ENCODE data around the gene RPGRIP1L. TPM values are rescaled to one million over a fixed set of nuclear protein-coding genes. Genes with fewer than 3 reads are reported as not detected.

RPGRIP1L gene
- total RNA-seq, 3 donors from 2014 or later, result 2.1 to 5.3 (median 3.8) TPM

- ATAC-seq, result peak; percentile 85
- Histone ChIP-seq H3K9me3 (no peaks in the 10 kb centered on the region), H3K4me3 (no peak overlapping the region), H3K36me3 (ENCODE audit: low read depth) (no peaks in the 10 kb centered on the region), H3K4me1 (ENCODE audit: low read depth) (no peaks in the 10 kb centered on the region)
- DNase-seq, result peak in 1 of 3 donors; percentile 15
- TF ChIP-seq CTCF (IDR thresholded peaks at IDR 0.05), result no peak
- intact Hi-C loops (cut with DNase I, micrococcal nuclease), result no loop called here
Measured at GRCh38 chr16:53612003-53612402, 91.7 kb downstream of the RPGRIP1L start.

- Histone ChIP-seq H3K9me3 (no peaks in the 10 kb centered on the region), H3K36me3 (ENCODE audit: low read depth) (no peaks in the 10 kb centered on the region), H3K4me1 (ENCODE audit: low read depth) (no peaks in the 10 kb centered on the region), H3K4me3 (no peak overlapping the region)
- intact Hi-C loops (cut with DNase I, micrococcal nuclease), result no loop called here
- ATAC-seq (peak; percentile 35), DNase-seq (peak in 1 of 3 donors; percentile 15)
- no peak for TF ChIP-seq CTCF (IDR thresholded peaks at IDR 0.05)
Measured at GRCh38 chr16:53611179-53611696, 92.4 kb downstream of the RPGRIP1L start.

GRCh38 chr16:53609536-53609935, 94.1 kb downstream of the RPGRIP1L start:
- H3K4me1 ChIP-seq (ENCODE audit: low read depth), result no peaks in the 10 kb centered on the region
- DNase-seq, result no peak
- no peak for ATAC-seq
- H3K4me3 ChIP-seq, result no peak overlapping the region
- H3K36me3 ChIP-seq (ENCODE audit: low read depth), result no peaks in the 10 kb centered on the region
- H3K9me3 ChIP-seq, result no peaks in the 10 kb centered on the region
- intact Hi-C loops (cut with DNase I, micrococcal nuclease), result no loop called here
- TF ChIP-seq CTCF (IDR thresholded peaks at IDR 0.05), result no peak

GRCh38 chr16:53608094-53608493, 95.6 kb downstream of the RPGRIP1L start:
- Histone ChIP-seq H3K9me3 (no peaks in the 10 kb centered on the region), H3K36me3 (ENCODE audit: low read depth) (no peaks in the 10 kb centered on the region), H3K4me3 (no peak overlapping the region), H3K4me1 (ENCODE audit: low read depth) (no peaks in the 10 kb centered on the region)
- no peak for ATAC-seq
- no peak for TF ChIP-seq CTCF (IDR thresholded peaks at IDR 0.05)
- DNase-seq, result no peak
- intact Hi-C loops (cut with DNase I, micrococcal nuclease), result no loop called here

GRCh38 chr16:53605831-53606400, 97.7 kb downstream of the RPGRIP1L start:
- intact Hi-C loops (cut with DNase I, micrococcal nuclease), result no loop called here
- DNase-seq (no peak), ATAC-seq (no peak)
- Histone ChIP-seq H3K9me3 (no peaks in the 10 kb centered on the region), H3K4me1 (ENCODE audit: low read depth) (no peaks in the 10 kb centered on the region), H3K36me3 (ENCODE audit: low read depth) (no peaks in the 10 kb centered on the region), H3K4me3 (no peak overlapping the region)
- no peak for TF ChIP-seq CTCF (IDR thresholded peaks at IDR 0.05)

GRCh38 chr16:53605356-53605755, 98.3 kb downstream of the RPGRIP1L start:
- DNase-seq (no peak), ATAC-seq (no peak)
- H3K36me3 ChIP-seq (ENCODE audit: low read depth), result no peaks in the 10 kb centered on the region
- no peaks in the 10 kb centered on the region for H3K9me3 ChIP-seq
- no peak overlapping the region for H3K4me3 ChIP-seq
- no peaks in the 10 kb centered on the region for H3K4me1 ChIP-seq (ENCODE audit: low read depth)
- intact Hi-C loops (cut with DNase I, micrococcal nuclease), result no loop called here
- no peak for TF ChIP-seq CTCF (IDR thresholded peaks at IDR 0.05)
